Adrenal gland (tissue), 12 donors: Measurements from ENCODE around the gene DNAJC24. TPM values are rescaled to one million over a fixed set of nuclear protein-coding genes. Genes with fewer than 3 reads are reported as not detected.

Experiments
- DNase-seq, 7 donors: peaks; one replicate each; pipeline ENCODE4 v3.0.0-alpha.2; 2019 to 2020
- H3K27ac ChIP-seq, 5 donors: fragments of 200-600 bp; sonication (generic) in 4 of 5; 1 replicate in 3 of 5; 2 replicates in 2 of 5; pipeline versions ENCODE4 v1.5.1 to v1.8.0; 2016 to 2020; ENCODE audit warnings: mild to moderate bottlenecking in 1 of 5
- H3K27me3 ChIP-seq: fragments of 200-600 bp; 2 replicates; pipeline ENCODE4 v1.8.0; 2021
- H3K36me3 ChIP-seq, 2 donors: fragments of 200-600 bp; replicated peaks in 1 of 2; 1 replicate in 1 of 2; 2 replicates in 1 of 2; pipeline versions ENCODE4 v1.5.1 to v1.8.0; 2018 to 2022
- H3K4me1 ChIP-seq, 2 donors: fragments of 200-600 bp; replicated peaks in 1 of 2; 1 replicate in 1 of 2; 2 replicates in 1 of 2; pipeline versions ENCODE4 v1.5.1 to v1.8.0; 2018 to 2021
- H3K4me3 ChIP-seq, 4 donors: fragments of 200-600 bp; sonication (generic) in 3 of 4; one replicate each; pipeline ENCODE4 v1.5.1; 2016 to 2018
- H3K9me3 ChIP-seq, 3 donors: fragments of 200-600 bp; sonication (generic) in 1 of 3; replicated peaks in 1 of 3; 1 replicate in 2 of 3; 2 replicates in 1 of 3; pipeline versions ENCODE4 v1.5.1 to v1.8.0; 2016 to 2021
- POLR2A ChIP-seq, 2 donors: fragments of 450-650 bp; IDR thresholded peaks; one replicate each; pipeline ENCODE4 v1.6.1; 2017; ENCODE audit warnings: antibody characterized with exemption in 2 of 2, mild to moderate bottlenecking in 2 of 2, moderate library complexity in 1 of 2
- WGBS, 4 donors: extraction: QIAGEN DNeasy Blood & Tissue Kit in 2 of 4; methylation state at CpG; one replicate each; pipeline versions ENCODE4 v1.1.5 to v1.1.7; 2013 to 2017; 5-methylcytosine and 5-hydroxymethylcytosine counted together
- intact Hi-C, 2 donors: fragments of 100-400 bp; cut with DNase I; formaldehyde crosslinking; loops; one replicate each; pipeline versions ENCODE4 v1.14.1 to v1.15.0; 2022 to 2023
- polyA plus RNA-seq, 3 donors: library from polyadenylated mRNA; stranded (reverse); fragments of 200-250 nt in 2 of 3; fragments of 350-450 nt in 1 of 3; fragmentation: Illumina TruSeq in 1 of 3; extraction: RNeasy Lipid Tissue Mini Kit (QIAGEN cat#74804) in 1 of 3; gene quantifications; one replicate each; pipeline ENCODE4 v1.2.3, GENCODE V29; 2013 to 2014
- total RNA-seq, 9 donors: library from RNA; depleted of rRNA in 4 of 9; stranded (reverse); fragments of >200 nt in 4 of 9; fragments of 120-200 nt in 1 of 9; fragmentation: NEBNext Ultra II Directional in 1 of 9; extraction: Animal tissue kit (Norgen Biotek cat#: 25700) in 1 of 9; gene quantifications; one replicate each; pipeline versions ENCODE4 v1.1.0 to v1.2.4, GENCODE V29; 2013 to 2023
- TF ChIP-seq, protein P1 (sequence below), 6 experiments: fragments of 450-650 bp in 4 of 6; fragments of 200-600 bp in 2 of 6; sonication (generic) in 1 of 6; IDR thresholded peaks; 1 replicate in 5 of 6; 2 replicates in 1 of 6; pipeline versions ENCODE4 v1.5.1 to v1.8.0; 2016 to 2021; ENCODE audit warnings: antibody characterized with exemption in 6 of 6, mild to moderate bottlenecking in 2 of 6, moderate library complexity in 1 of 6
- donor health status: healthy with polysubstance abuse.
- donor health status: Bipolar disorder and iron deficiency.
- donor health status: DM: yes; HTN: yes; CAD: no.
- donor health status: DM: no; HTN: no; CAD: no.
- donor health status: DM: no; HTN: no; CAD: no.
- donor health status: DM: yes; HTN: yes; CAD: no.

The DNAJC24 gene
- total and polyA plus RNA-seq, 12 donors, result 1.9 to 21.5 (median 13.5) TPM

DNA sequence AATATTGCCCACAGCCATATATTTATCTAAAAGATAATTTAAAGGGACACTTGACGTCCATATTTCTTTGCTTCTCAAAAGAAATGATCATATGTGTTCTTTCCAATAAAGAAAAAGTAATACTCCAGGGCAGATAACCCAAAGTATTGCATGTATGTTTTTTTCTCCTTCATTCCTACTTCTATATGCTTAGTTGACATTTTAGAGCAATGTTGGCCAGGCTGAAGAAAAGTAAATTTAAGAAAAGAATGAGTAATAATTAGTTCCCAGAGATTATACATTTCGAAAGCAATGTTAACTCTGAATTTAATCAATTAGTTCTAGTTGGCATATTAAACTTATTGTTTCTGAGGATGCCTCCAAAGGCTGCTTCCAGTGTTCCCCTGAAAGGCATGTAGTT is 48.2 kb downstream of the DNAJC24 start:
- H3K4me1 ChIP-seq, result no peaks in the 10 kb centered on the region
- no peaks in the 10 kb centered on the region for H3K9me3 ChIP-seq
- TF ChIP-seq, protein P1, sequence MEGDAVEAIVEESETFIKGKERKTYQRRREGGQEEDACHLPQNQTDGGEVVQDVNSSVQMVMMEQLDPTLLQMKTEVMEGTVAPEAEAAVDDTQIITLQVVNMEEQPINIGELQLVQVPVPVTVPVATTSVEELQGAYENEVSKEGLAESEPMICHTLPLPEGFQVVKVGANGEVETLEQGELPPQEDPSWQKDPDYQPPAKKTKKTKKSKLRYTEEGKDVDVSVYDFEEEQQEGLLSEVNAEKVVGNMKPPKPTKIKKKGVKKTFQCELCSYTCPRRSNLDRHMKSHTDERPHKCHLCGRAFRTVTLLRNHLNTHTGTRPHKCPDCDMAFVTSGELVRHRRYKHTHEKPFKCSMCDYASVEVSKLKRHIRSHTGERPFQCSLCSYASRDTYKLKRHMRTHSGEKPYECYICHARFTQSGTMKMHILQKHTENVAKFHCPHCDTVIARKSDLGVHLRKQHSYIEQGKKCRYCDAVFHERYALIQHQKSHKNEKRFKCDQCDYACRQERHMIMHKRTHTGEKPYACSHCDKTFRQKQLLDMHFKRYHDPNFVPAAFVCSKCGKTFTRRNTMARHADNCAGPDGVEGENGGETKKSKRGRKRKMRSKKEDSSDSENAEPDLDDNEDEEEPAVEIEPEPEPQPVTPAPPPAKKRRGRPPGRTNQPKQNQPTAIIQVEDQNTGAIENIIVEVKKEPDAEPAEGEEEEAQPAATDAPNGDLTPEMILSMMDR (IDR thresholded peaks at IDR 0.05), result no peak
- no peaks in the 10 kb centered on the region for H3K27me3 ChIP-seq
- DNase-seq, result no peak
- H3K4me3 ChIP-seq, result no peak overlapping the region
- intact Hi-C loops, result no loop called here
- H3K36me3 ChIP-seq, result no peaks in the 10 kb centered on the region
- H3K27ac ChIP-seq, result no peak overlapping the region
- WGBS, 4 donors, result 93 to 98% (median 96%) methylated on average over 2 of the region's 2 CpGs

DNA sequence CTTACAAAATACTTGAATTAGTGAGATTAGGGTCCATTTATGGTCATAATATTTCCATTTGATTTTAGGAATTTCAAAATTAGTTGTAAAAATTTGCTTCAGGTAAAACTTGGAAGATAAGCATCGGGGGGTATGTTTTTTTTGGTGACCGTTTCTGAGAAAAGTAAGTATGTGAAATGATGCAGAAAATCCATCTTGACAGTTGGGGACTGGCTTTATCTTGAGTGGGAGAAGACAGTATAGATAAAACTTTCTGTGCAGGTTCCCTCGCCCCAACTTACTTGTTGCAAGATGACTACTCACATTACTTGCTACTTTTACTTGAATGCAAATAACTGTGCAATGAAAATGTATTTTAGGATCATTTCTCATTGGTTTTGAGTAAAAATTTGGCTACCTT is 49.5 kb downstream of the DNAJC24 start:
- intact Hi-C loops, result no loop called here
- DNase-seq, result no peak
- Histone ChIP-seq H3K27me3 (no peaks in the 10 kb centered on the region), H3K4me1 (no peaks in the 10 kb centered on the region), H3K27ac (no peak overlapping the region), H3K9me3 (no peaks in the 10 kb centered on the region), H3K36me3 (no peaks in the 10 kb centered on the region), H3K4me3 (no peak overlapping the region)
- no peak for TF ChIP-seq POLR2A (IDR thresholded peaks at IDR 0.05)
- TF ChIP-seq, protein P1 (IDR thresholded peaks at IDR 0.05), result no peak
- 91 to 95% (median 93%) methylated on average over 3 of the region's 3 CpGs for WGBS, 4 donors

DNA sequence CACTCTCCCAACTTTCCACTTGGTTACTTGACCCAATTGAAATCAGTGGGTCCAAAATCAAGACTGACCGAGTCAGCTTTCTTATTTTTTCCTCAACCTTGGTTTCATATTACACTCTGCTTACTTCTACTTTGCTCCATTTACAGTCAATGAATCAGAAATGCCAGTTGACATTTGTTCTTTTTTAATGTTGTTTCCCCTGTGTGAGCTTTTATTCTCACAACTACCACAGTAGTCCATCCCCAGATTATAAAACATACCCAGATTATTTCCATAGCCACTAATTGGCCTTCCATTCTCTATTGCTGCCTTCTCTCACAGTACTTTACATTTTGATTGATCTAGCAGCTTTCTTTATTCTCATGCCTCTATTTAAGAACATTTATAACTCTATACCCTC is 50.0 kb downstream of the DNAJC24 start:
- Histone ChIP-seq H3K4me3 (no peak overlapping the region), H3K27ac (no peak overlapping the region), H3K27me3 (no peaks in the 10 kb centered on the region), H3K9me3 (no peaks in the 10 kb centered on the region), H3K4me1 (no peaks in the 10 kb centered on the region), H3K36me3 (no peaks in the 10 kb centered on the region)
- TF ChIP-seq POLR2A (IDR thresholded peaks at IDR 0.05), result no peak
- WGBS, 4 donors, result 56 to 81% (median 67%) methylated on average over 1 of the region's 1 CpG
- intact Hi-C loops, result no loop called here
- DNase-seq, result no peak

DNA sequence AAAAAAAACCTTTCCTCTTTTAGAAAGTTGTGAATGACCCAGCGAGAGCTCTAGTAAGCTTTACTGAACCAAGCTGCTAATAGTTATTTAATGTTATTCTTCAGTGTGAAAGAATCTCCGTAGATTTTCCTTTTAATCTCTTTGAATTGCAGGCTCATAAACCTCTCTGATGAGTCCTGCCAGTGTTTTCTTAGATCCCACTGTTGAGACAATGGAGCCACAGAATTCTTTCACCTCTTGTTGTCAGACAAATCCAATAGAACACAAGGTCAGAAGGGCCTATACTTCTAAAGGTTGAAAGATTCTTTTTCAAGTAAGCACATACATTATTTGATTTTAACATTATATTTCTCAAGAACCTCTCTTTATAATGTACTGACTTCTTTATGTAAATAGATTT is 52.2 kb downstream of the DNAJC24 start:
- WGBS, 4 donors, result 80 to 87% (median 84%) methylated on average over 2 of the region's 2 CpGs
- Histone ChIP-seq H3K27ac (no peak overlapping the region), H3K4me1 (no peaks in the 10 kb centered on the region), H3K9me3 (no peaks in the 10 kb centered on the region), H3K4me3 (no peak overlapping the region), H3K36me3 (no peaks in the 10 kb centered on the region), H3K27me3 (no peaks in the 10 kb centered on the region)
- intact Hi-C loops, result no loop called here
- DNase-seq, result no peak
- TF ChIP-seq, protein P1 (IDR thresholded peaks at IDR 0.05), result no peak
- TF ChIP-seq POLR2A (IDR thresholded peaks at IDR 0.05), result no peak

DNA sequence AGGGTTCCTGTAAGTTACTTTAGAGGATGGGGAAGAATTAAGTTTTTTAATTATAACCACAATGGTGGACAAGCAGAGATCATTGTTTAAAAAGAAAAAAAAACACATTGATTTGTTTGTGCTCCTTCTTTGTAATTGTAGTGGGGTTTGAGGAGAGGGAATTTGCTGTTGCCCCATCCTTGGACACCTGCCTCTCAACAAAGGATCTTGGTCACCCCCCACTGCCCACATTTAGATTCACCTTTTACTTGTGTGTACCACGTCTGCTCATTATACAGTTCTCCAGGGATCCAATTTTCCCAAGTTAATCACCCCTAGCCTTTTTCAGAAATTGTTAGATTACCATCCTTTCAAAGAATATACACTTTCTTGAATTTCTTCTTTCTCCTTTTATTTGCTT is 53.0 kb downstream of the DNAJC24 start:
- Histone ChIP-seq H3K4me3 (no peak overlapping the region), H3K4me1 (no peaks in the 10 kb centered on the region), H3K27me3 (no peaks in the 10 kb centered on the region), H3K27ac (no peak overlapping the region), H3K36me3 (no peaks in the 10 kb centered on the region), H3K9me3 (no peaks in the 10 kb centered on the region)
- TF ChIP-seq, protein P1 (IDR thresholded peaks at IDR 0.05), result no peak
- TF ChIP-seq POLR2A (IDR thresholded peaks at IDR 0.05), result no peak
- no peak for DNase-seq
- 95 to 100% (median 97%) methylated on average over 1 of the region's 1 CpG for WGBS, 4 donors
- intact Hi-C loops, result no loop called here
